ENCODE measurements around the gene KLHL35.

The KLHL35 gene

DNA sequence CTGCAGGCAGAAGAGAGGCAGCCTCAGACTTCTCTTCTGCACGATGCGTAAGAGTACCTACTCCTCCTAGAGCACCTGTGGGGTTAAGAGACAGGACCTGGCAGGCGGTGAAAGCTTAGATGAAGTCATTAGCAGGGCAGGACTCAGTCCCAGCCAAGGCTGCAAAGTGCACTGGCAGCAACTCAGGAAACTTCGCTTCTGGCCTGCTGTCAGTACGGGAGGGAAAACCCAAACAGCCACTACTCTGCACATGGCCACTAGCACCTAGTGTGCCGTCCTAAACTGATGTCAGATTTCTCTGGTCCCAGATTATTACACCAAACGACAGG lies 8.8 kb upstream of the KLHL35 start:
- Histone ChIP-seq H3K27me3 (ENCODE audit: insufficient read depth, low read depth, severe bottlenecking) (no peaks in the 10 kb centered on the region), H3K4me3 (ENCODE audit: low read depth, low read length) (no peak overlapping the region), H3K27ac (no peak overlapping the region), H3K36me3 (peaks cover 2% of the 10 kb centered on the region; the same call in 1 of the 2 replicates), H3K9me3 (ENCODE audit: severe bottlenecking) (no peaks in the 10 kb centered on the region)
- DNase-seq: no peak
- TF ChIP-seq CTCF (IDR thresholded peaks at IDR 0.05; ENCODE audit: low read depth, low read length): no peak

GRCh38 chr11:75440960-75441803 lies 8.2 kb upstream of the KLHL35 start:
- H3K4me3 ChIP-seq (ENCODE audit: low read depth, low read length): no peak overlapping the region
- peaks cover 5% of the 10 kb centered on the region; the same call in 1 of the 2 replicates for H3K36me3 ChIP-seq
- no peak overlapping the region for H3K27ac ChIP-seq
- H3K27me3 ChIP-seq (ENCODE audit: insufficient read depth, low read depth, severe bottlenecking): no peaks in the 10 kb centered on the region
- no peaks in the 10 kb centered on the region for H3K9me3 ChIP-seq (ENCODE audit: severe bottlenecking)
- TF ChIP-seq CTCF (IDR thresholded peaks at IDR 0.05; ENCODE audit: low read depth, low read length): no peak
- DNase-seq: no peak

- Histone ChIP-seq H3K9me3 (ENCODE audit: severe bottlenecking) (no peaks in the 10 kb centered on the region), H3K27me3 (ENCODE audit: insufficient read depth, low read depth, severe bottlenecking) (no peaks in the 10 kb centered on the region), H3K4me3 (ENCODE audit: low read depth, low read length) (no peak overlapping the region), H3K27ac (no peak overlapping the region), H3K36me3 (peaks cover 12% of the 10 kb centered on the region)
- DNase-seq: no peak
- TF ChIP-seq CTCF (IDR thresholded peaks at IDR 0.05; ENCODE audit: low read depth, low read length): no peak
These were observed 6.6 kb upstream of the KLHL35 start for GRCh38 chr11:75439495-75440120.

DNA sequence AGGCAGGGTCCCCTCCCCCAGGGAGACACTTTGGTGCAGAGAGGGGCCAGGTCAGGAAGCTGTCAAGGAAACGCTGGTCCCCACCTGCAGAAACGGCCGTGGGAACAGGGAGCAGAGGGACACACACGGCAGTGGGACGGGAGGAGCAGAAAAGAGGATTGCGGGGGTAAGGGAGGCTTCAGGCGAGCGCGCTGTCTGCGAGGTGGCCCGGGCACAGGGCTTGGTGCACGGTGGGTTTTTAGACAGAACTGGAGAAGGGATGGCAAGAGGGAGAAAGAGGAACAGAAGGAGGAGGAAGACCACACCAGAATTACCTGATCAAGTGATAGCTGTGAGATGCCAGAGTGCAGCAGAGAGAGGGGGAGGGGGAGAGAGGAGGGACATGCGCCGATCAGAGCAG lies 6.0 kb upstream of the KLHL35 start:
- no peak overlapping the region for H3K4me3 ChIP-seq (ENCODE audit: low read depth, low read length)
- no peak overlapping the region for H3K27ac ChIP-seq
- no peak for TF ChIP-seq CTCF (IDR thresholded peaks at IDR 0.05; ENCODE audit: low read depth, low read length)
- H3K27me3 ChIP-seq (ENCODE audit: insufficient read depth, low read depth, severe bottlenecking): no peaks in the 10 kb centered on the region
- no peak for DNase-seq
- peaks cover 14% of the 10 kb centered on the region for H3K36me3 ChIP-seq
- H3K9me3 ChIP-seq (ENCODE audit: severe bottlenecking): no peaks in the 10 kb centered on the region

- H3K27me3 ChIP-seq (ENCODE audit: insufficient read depth, low read depth, severe bottlenecking): no peaks in the 10 kb centered on the region
- DNase-seq: no peak
- no peak for TF ChIP-seq CTCF (IDR thresholded peaks at IDR 0.05; ENCODE audit: low read depth, low read length)
- H3K36me3 ChIP-seq: peaks cover 14% of the 10 kb centered on the region
- H3K27ac ChIP-seq: no peak overlapping the region
- H3K4me3 ChIP-seq (ENCODE audit: low read depth, low read length): no peak overlapping the region
- no peaks in the 10 kb centered on the region for H3K9me3 ChIP-seq (ENCODE audit: severe bottlenecking)
These were observed 5.1 kb upstream of the KLHL35 start for GRCh38 chr11:75437966-75438659.
